Stimulated activated CD4-positive, alpha-beta T cell treated with anti-CD3 and anti-CD28 coated beads, Interleukin-15, amount 100 ng/mL, for 48 hours (primary cell): ENCODE measurements around the gene PUS7L.
"Not testable (repeated sequence)": the region's sequence is repeated elsewhere in the genome, so short reads cannot be mapped to it uniquely, and the experiment has no call there.

Source experiments
- DNase-seq, 2 donors: peaks; one replicate each; pipeline ENCODE4 v3.0.0-alpha.2; 2020; ENCODE audit warnings: low read depth in 2 of 2

The PUS7L gene, protein sequence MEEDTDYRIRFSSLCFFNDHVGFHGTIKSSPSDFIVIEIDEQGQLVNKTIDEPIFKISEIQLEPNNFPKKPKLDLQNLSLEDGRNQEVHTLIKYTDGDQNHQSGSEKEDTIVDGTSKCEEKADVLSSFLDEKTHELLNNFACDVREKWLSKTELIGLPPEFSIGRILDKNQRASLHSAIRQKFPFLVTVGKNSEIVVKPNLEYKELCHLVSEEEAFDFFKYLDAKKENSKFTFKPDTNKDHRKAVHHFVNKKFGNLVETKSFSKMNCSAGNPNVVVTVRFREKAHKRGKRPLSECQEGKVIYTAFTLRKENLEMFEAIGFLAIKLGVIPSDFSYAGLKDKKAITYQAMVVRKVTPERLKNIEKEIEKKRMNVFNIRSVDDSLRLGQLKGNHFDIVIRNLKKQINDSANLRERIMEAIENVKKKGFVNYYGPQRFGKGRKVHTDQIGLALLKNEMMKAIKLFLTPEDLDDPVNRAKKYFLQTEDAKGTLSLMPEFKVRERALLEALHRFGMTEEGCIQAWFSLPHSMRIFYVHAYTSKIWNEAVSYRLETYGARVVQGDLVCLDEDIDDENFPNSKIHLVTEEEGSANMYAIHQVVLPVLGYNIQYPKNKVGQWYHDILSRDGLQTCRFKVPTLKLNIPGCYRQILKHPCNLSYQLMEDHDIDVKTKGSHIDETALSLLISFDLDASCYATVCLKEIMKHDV

GRCh38 chr12:43758728-43759563, at the start of gene PUS7L, which contains the start of gene IRAK4:
Gene PUS7L (minus strand): TSS chr12:43758790. CDS start chr12:43755245, 3,545 bp downstream.
Gene IRAK4 (plus strand): TSS chr12:43758951. CDS start chr12:43768112, 9,161 bp downstream.
- peak; percentile 88 to 91 for DNase-seq

DNA sequence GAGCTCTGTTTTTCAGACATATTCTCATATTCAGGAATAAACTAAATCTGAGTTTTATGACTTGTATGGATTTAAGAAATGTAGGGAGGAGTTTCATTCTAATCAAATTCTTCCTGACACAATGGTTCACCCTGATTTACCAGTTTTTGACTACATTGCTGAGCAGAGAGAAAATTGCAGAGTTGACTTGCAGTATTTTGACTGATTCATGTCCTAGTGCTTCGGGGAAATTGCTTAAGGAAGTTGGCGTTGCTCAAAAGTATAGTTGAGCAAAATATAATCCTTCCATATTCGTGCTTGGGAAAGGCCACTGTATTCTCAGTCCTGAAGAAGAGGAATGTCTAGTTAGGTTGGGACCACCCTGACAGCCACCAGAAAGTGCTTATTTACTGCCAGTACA, 48.8 kb upstream of the PUS7L start:
- DNase-seq: no peak

DNA sequence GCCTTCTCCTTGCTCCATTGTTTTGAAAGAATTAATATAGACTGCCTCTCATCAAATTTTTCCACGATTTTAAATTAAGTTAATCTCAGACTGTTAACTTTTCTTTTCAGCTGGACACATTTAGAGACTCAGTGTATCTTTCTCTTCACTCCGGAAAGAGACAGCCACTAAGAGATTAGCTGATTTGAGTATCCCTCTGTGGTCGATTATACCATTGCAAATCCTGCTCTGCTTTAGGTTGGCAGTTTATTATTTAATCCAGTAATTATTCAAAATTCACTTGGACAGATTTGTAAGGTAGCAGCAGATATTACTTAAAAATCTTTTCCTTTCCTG, 48.1 kb upstream of the PUS7L start:
- DNase-seq: no peak

DNA sequence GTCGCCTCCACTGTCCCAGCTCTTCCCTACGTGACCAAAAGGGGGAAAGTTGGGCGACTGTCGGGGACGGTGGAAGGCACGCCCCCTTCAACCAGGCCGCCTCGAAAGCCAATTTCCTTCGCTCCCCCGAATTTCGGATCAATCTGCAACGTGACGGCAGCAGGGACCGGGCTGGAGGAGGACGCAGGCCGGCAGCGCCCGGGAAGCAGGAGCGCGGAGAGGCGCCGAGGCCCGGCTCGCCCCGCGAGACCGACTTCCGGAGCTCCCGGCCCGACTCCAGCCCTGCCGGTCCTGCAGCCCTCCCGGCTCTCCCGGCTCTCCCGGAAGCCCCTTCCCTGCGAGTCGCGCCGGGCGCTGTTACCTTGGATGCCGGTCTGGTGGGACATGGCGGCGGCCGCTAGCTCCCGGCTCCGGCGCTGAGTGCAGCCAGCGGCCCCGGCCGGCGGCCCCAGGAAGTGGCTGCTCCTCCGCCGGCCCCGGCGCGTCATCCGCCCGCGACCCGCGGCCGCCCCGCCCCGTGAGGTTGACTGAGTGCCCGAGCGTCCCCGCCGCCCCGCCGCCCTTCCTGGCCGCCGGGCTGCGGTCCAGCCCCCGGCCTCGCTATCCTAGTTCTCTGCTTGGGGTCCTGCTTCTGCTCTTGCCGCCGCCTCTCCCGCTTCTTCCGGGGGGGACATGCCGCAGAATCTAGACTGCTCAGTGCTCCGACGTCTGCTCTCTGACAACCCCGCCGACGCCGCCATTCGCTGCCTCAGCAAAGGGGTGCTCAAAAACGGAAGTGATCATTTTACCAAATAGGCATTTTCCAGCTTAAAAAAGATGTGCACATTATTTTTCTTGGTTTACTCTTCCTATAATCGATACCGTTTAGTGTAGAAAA, 47.5 kb upstream of the PUS7L start, which contains the start of gene TWF1:
Gene TWF1 (minus strand): TSS at position 458 of the 877 bp plus-strand sequence. CDS start 72 bp downstream, at position 386.
- DNase-seq: peak; percentile 73 to 87

GRCh38 chr12:43805149-43805859, 46.7 kb upstream of the PUS7L start:
- no peak for DNase-seq

- no peak for DNase-seq
Measured at GRCh38 chr12:43797561-43798217, 39.1 kb upstream of the PUS7L start.

DNA sequence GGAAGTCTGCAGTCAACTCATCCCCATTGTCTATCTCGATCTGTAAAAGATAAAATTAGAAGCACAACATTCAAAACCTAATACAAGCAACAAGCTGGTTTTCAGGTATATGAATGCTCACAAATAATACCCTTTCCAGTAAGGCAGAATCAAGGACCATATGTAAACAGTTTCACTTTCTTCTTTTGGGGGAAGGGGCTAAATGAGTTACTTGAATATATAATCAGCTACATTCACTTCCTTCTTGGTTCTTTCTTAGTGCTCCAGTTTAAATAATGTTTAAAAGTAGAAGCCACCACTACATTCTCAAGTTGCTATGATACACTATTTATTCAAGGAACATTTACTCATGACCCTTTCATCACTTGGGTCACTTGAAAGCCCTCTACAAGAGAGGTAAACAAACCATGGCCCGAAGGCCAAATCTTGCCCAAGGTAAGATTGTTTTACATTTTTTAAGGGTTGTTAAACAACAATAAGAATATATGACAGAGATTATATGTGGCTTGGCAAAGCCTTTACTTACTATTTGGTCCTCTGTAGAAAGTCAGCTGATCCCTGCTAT, 37.2 kb upstream of the PUS7L start:
- no peak for DNase-seq

GRCh38 chr12:43789941-43790340, 31.4 kb upstream of the PUS7L start:
- no peak for DNase-seq

GRCh38 chr12:43786899-43787693, 28.5 kb upstream of the PUS7L start:
- no peak for DNase-seq

DNA sequence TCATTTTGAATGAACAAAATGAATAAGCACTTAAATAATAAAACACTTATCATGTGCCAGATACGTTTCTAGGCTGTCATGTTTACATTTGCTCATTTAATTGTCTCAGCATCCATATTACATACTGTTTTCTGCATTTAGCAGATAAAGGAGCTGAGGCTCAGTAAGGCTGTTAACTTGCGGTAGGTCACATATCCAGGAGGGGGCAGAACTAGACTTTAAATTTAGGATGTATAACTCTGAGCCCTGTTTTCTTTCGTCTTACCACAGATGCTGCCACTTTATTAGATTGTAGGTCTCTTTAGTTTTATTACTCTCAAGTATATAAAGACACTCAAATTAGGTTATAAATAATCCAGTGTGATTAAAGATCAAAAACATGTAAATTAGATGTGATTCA, 17.9 kb upstream of the PUS7L start:
- DNase-seq: no peak

- no peak for DNase-seq
Measured at GRCh38 chr12:43766291-43766690, 7.7 kb upstream of the PUS7L start.

DNA sequence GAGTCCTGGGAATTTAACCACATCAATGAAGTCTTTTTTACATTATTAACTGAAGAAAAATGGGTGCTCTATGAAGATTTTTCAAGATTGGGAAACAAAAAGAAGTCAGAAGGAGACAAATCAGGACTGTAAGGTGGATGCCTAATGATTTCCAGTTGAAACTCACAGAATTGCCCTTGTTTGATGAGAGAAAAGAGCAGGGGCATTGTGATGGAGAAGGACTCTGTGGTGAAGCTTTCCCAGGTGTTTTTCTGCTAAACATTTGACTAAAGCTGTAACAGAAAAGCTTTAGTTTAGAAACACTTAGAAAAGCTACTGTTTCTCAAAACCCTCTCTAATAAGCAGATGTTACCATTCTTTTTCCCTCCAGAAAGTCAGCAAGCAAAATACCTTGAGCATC, 5.9 kb upstream of the PUS7L start:
- DNase-seq: no peak

- DNase-seq: no peak
Measured at GRCh38 chr12:43763769-43764168, 5.2 kb upstream of the PUS7L start.

DNA sequence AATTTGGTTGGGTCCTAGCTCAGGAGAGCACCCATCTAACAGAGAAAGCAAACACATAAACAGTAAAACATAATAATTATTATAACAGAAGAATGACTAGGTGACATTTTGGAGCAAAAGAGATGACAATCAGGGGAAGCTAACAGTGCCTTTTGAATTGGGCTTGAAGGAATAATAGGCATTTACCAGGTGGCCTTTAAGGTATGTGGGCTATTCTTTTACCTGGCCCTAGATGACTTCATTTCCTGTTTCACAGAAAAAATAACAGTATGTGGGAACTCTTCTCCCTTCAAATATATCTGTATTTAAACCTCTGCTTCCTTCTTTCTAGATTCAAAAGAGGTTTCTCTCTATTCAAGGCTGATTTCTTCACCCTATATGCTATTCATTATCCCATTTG, 4.0 kb upstream of the PUS7L start:
- DNase-seq: no peak

DNA sequence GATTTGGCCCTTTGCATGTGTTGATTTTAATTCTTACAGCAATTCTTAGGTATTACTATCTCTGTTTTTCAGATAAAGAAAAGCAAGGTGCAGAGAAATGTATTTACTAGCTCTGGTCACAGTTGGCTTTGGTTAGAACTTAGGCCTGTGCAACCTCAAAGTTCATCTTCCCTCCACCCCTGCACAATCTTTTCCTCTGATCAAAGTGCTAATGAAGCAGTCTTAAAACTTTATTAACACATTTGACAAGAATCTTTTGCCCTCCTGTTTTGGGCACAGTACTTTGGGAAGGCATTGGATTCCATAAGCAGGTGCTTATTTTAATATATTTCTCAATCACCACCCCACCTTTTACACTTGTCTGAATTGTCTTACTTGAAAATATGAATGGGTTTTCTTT, 2.9 kb upstream of the PUS7L start:
- no peak for DNase-seq

DNA sequence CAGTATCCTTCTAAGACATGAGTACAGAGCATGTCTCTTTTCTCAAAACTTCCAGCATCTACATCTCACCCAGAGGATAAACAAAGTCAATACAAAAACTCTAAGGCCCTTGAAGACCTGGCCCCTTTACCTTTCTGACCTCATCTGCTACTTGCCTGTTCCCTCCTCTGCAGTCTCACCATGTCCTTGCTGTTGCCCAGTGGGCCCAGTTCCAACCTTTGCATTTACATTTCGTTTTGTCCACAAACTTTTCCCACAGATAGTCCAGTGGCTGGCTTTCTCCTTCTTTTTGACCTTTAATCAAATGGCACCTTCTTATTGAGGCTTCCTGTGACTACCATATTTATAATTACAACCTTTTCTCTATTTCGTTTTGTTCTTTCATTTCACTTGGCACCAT, 1.8 kb upstream of the PUS7L start:
- no peak for DNase-seq

- DNase-seq: no peak
Measured at GRCh38 chr12:43758247-43758727, 303 bp downstream of the PUS7L start.

- DNase-seq: no peak
Measured at GRCh38 chr12:43754015-43754414, 4.6 kb downstream of the PUS7L start.

GRCh38 chr12:43751360-43751759, 7.2 kb downstream of the PUS7L start:
- DNase-seq: not testable (repeated sequence)
